ENCODE data around the gene CPA4. TPM values are rescaled to one million over a fixed set of nuclear protein-coding genes. Genes with fewer than 3 reads are reported as not detected.

CPA4 gene
- total and polyA plus RNA-seq, 2 experiments from 2014 or later: not detected

DNA sequence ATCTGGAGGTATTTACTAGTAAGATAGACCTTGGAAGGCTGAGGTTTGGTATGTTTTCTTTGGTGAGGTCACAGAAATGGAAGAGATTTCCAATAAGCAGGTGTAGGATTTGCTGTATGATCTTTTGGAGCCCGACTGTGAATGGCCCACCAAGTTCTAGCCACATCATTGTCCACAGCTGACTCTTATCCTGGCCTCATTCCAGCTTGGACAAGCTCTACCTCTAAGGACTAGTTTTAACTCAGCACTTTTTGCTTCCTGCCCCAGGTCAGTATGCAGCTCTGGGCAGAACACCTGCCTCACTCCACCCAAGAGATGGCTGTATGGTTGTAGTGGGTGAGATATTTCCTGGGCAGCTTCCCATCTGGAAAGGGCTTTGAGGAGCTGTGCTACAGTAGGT is 6.1 kb upstream of the CPA4 start (continued):
- TF ChIP-seq, protein P1, sequence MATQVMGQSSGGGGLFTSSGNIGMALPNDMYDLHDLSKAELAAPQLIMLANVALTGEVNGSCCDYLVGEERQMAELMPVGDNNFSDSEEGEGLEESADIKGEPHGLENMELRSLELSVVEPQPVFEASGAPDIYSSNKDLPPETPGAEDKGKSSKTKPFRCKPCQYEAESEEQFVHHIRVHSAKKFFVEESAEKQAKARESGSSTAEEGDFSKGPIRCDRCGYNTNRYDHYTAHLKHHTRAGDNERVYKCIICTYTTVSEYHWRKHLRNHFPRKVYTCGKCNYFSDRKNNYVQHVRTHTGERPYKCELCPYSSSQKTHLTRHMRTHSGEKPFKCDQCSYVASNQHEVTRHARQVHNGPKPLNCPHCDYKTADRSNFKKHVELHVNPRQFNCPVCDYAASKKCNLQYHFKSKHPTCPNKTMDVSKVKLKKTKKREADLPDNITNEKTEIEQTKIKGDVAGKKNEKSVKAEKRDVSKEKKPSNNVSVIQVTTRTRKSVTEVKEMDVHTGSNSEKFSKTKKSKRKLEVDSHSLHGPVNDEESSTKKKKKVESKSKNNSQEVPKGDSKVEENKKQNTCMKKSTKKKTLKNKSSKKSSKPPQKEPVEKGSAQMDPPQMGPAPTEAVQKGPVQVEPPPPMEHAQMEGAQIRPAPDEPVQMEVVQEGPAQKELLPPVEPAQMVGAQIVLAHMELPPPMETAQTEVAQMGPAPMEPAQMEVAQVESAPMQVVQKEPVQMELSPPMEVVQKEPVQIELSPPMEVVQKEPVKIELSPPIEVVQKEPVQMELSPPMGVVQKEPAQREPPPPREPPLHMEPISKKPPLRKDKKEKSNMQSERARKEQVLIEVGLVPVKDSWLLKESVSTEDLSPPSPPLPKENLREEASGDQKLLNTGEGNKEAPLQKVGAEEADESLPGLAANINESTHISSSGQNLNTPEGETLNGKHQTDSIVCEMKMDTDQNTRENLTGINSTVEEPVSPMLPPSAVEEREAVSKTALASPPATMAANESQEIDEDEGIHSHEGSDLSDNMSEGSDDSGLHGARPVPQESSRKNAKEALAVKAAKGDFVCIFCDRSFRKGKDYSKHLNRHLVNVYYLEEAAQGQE (IDR thresholded peaks at IDR 0.05; ENCODE audit: unreplicated experiment): no peak
- TF ChIP-seq CREB1 (CRISPR knock-in tag; IDR thresholded peaks at IDR 0.05; ENCODE audit: low read depth) (no peak), POLR2AphosphoS5 (IDR thresholded peaks at IDR 0.05; ENCODE audit: low read depth) (no peak), NANOG (IDR thresholded peaks at IDR 0.05; ENCODE audit: borderline replicate concordance) (no peak), EZH2 (IDR thresholded peaks at IDR 0.05; ENCODE audit: low read depth, unreplicated experiment) (no peak), EZH2phosphoT487 (IDR thresholded peaks at IDR 0.05; ENCODE audit: unreplicated experiment) (no peak), ZNF114 (CRISPR knock-in tag; IDR thresholded peaks at IDR 0.05) (no peak)
- TF ChIP-seq, protein P2, sequence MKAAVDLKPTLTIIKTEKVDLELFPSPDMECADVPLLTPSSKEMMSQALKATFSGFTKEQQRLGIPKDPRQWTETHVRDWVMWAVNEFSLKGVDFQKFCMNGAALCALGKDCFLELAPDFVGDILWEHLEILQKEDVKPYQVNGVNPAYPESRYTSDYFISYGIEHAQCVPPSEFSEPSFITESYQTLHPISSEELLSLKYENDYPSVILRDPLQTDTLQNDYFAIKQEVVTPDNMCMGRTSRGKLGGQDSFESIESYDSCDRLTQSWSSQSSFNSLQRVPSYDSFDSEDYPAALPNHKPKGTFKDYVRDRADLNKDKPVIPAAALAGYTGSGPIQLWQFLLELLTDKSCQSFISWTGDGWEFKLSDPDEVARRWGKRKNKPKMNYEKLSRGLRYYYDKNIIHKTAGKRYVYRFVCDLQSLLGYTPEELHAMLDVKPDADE (IDR thresholded peaks at IDR 0.05): no peak

DNA sequence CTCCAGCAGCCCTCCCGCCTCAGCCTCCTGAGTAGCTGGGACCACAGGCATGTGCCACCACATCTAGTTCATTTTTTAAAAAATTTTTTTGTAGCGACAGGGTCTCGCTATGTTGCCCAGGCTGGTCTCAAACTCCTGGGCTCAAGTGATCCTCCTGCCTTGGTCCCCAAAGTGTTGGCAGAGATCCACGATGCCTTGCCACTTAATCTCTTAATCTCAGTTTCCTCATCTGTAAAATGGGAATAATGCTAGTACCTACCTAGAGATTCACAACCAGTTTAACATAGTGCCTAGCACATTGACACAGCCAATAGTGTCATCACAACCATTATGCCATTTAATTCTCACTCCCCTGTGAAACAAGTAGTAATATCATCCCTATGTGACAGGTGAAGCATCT is 4.8 kb upstream of the CPA4 start:
- no peaks in the 10 kb centered on the region; the same call in 2 of the 3 replicates for H3K4me1 Mint-ChIP-seq
- H2AFZ ChIP-seq: no peak overlapping the region
- DNase-seq (ENCODE audit: low spot score) (no peak), ATAC-seq (no peak)
- no peaks in the 10 kb centered on the region for H3K4me1 ChIP-seq (ENCODE audit: insufficient read depth)
- no peaks in the 10 kb centered on the region for H4K20me1 ChIP-seq (replicated peaks; ENCODE audit: insufficient read depth)
- H3K27me3 Mint-ChIP-seq (ENCODE audit: insufficient read depth, low read depth, poor library complexity): peaks cover 3% of the 10 kb centered on the region
- H3K4me3 ChIP-seq: no peak overlapping the region
- no peak overlapping the region for H3K27ac ChIP-seq (ENCODE audit: low read depth)
- H3K36me3 ChIP-seq (ENCODE audit: insufficient read depth): no peaks in the 10 kb centered on the region
- no peak overlapping the region for H3K4me2 ChIP-seq
- H3K9me2 ChIP-seq (ENCODE audit: insufficient read depth): peaks cover 15% of the 10 kb centered on the region
- no peaks in the 10 kb centered on the region; the same call in 2 of the 3 replicates for H3K9me3 Mint-ChIP-seq
- H3K4me3 Mint-ChIP-seq: no peak overlapping the region
- H3K36me3 Mint-ChIP-seq (ENCODE audit: low read depth): no peaks in the 10 kb centered on the region; the same call in 2 of the 3 replicates
- H3K27me3 ChIP-seq (ENCODE audit: insufficient read depth): no peaks in the 10 kb centered on the region
- H3K79me2 ChIP-seq (replicated peaks; ENCODE audit: insufficient read depth): no peaks in the 10 kb centered on the region
- no peak overlapping the region for H3K27ac Mint-ChIP-seq
- H3F3A ChIP-seq (replicated peaks; ENCODE audit: low read depth): no peaks in the 10 kb centered on the region
- TF ChIP-seq, protein P3, sequence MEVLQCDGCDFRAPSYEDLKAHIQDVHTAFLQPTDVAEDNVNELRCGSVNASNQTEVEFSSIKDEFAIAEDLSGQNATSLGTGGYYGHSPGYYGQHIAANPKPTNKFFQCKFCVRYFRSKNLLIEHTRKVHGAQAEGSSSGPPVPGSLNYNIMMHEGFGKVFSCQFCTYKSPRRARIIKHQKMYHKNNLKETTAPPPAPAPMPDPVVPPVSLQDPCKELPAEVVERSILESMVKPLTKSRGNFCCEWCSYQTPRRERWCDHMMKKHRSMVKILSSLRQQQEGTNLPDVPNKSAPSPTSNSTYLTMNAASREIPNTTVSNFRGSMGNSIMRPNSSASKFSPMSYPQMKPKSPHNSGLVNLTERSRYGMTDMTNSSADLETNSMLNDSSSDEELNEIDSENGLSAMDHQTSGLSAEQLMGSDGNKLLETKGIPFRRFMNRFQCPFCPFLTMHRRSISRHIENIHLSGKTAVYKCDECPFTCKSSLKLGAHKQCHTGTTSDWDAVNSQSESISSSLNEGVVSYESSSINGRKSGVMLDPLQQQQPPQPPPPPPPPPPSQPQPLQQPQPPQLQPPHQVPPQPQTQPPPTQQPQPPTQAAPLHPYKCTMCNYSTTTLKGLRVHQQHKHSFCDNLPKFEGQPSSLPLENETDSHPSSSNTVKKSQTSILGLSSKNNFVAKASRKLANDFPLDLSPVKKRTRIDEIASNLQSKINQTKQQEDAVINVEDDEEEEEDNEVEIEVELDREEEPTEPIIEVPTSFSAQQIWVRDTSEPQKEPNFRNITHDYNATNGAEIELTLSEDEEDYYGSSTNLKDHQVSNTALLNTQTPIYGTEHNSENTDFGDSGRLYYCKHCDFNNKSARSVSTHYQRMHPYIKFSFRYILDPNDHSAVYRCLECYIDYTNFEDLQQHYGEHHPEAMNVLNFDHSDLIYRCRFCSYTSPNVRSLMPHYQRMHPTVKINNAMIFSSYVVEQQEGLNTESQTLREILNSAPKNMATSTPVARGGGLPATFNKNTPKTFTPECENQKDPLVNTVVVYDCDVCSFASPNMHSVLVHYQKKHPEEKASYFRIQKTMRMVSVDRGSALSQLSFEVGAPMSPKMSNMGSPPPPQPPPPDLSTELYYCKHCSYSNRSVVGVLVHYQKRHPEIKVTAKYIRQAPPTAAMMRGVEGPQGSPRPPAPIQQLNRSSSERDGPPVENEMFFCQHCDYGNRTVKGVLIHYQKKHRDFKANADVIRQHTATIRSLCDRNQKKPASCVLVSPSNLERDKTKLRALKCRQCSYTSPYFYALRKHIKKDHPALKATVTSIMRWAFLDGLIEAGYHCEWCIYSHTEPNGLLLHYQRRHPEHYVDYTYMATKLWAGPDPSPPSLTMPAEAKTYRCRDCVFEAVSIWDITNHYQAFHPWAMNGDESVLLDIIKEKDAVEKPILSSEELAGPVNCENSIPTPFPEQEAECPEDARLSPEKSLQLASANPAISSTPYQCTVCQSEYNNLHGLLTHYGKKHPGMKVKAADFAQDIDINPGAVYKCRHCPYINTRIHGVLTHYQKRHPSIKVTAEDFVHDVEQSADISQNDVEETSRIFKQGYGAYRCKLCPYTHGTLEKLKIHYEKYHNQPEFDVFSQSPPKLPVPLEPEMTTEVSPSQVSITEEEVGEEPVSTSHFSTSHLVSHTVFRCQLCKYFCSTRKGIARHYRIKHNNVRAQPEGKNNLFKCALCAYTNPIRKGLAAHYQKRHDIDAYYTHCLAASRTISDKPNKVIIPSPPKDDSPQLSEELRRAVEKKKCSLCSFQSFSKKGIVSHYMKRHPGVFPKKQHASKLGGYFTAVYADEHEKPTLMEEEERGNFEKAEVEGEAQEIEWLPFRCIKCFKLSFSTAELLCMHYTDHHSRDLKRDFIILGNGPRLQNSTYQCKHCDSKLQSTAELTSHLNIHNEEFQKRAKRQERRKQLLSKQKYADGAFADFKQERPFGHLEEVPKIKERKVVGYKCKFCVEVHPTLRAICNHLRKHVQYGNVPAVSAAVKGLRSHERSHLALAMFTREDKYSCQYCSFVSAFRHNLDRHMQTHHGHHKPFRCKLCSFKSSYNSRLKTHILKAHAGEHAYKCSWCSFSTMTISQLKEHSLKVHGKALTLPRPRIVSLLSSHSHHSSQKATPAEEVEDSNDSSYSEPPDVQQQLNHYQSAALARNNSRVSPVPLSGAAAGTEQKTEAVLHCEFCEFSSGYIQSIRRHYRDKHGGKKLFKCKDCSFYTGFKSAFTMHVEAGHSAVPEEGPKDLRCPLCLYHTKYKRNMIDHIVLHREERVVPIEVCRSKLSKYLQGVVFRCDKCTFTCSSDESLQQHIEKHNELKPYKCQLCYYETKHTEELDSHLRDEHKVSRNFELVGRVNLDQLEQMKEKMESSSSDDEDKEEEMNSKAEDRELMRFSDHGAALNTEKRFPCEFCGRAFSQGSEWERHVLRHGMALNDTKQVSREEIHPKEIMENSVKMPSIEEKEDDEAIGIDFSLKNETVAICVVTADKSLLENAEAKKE (CRISPR knock-in tag; IDR thresholded peaks at IDR 0.05): no peak
- TF ChIP-seq ZNF331 (CRISPR knock-in tag; IDR thresholded peaks at IDR 0.05; ENCODE audit: low read depth) (no peak), ZNF114 (CRISPR knock-in tag; IDR thresholded peaks at IDR 0.05) (no peak), JUNB (IDR thresholded peaks at IDR 0.05; ENCODE audit: unreplicated experiment) (no peak), CREB1 (CRISPR knock-in tag; IDR thresholded peaks at IDR 0.05; ENCODE audit: low read depth) (no peak), STAT1 (IDR thresholded peaks at IDR 0.05; ENCODE audit: unreplicated experiment) (no peak), EZH2 (IDR thresholded peaks at IDR 0.05; ENCODE audit: low read depth, unreplicated experiment) (no peak), POLR2AphosphoS5 (IDR thresholded peaks at IDR 0.05; ENCODE audit: low read depth) (no peak)
- TF ChIP-seq, protein P4, sequence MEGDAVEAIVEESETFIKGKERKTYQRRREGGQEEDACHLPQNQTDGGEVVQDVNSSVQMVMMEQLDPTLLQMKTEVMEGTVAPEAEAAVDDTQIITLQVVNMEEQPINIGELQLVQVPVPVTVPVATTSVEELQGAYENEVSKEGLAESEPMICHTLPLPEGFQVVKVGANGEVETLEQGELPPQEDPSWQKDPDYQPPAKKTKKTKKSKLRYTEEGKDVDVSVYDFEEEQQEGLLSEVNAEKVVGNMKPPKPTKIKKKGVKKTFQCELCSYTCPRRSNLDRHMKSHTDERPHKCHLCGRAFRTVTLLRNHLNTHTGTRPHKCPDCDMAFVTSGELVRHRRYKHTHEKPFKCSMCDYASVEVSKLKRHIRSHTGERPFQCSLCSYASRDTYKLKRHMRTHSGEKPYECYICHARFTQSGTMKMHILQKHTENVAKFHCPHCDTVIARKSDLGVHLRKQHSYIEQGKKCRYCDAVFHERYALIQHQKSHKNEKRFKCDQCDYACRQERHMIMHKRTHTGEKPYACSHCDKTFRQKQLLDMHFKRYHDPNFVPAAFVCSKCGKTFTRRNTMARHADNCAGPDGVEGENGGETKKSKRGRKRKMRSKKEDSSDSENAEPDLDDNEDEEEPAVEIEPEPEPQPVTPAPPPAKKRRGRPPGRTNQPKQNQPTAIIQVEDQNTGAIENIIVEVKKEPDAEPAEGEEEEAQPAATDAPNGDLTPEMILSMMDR (conservative IDR thresholded peaks at IDR 0.05; ENCODE audit: low read depth in 2 of 2): no peak

All from GM23338 (cell line).